Gastrocnemius medialis (tissue), 4 donors: Measurements from ENCODE around the gene ARMS2. TPM values are rescaled to one million over a fixed set of nuclear protein-coding genes. Genes with fewer than 3 reads are reported as not detected.
A peak's percentile ranks its signal among the peaks of the same experiment; 100 is the strongest.

Source experiments
- ATAC-seq, 2 donors: fragments of 150-250 bp; one replicate each; pipeline ENCODE4 v1.9.1; 2016
- DNase-seq, 2 donors: peaks; one replicate each; pipeline ENCODE4 v3.0.0-alpha.2; 2019
- H3K27ac ChIP-seq, 4 donors: fragments of 200-600 bp; sonication (generic); 1 replicate in 1 of 4; 2 replicates in 3 of 4; pipeline ENCODE4 v1.5.1; 2016 to 2018; ENCODE audit warnings: mild to moderate bottlenecking in 2 of 4, moderate library complexity in 1 of 4
- H3K27me3 ChIP-seq, 3 donors: fragments of 200-600 bp; sonication (generic) in 2 of 3; 1 replicate in 1 of 3; 2 replicates in 2 of 3; pipeline versions ENCODE4 v1.5.1 to v1.6.0; 2016 to 2019; ENCODE audit warnings: mild to moderate bottlenecking in 1 of 3, moderate library complexity in 1 of 3
- H3K36me3 ChIP-seq, 2 donors: fragments of 200-600 bp; sonication (generic) in 1 of 2; one replicate each; pipeline ENCODE4 v1.5.1; 2017 to 2018
- H3K4me1 ChIP-seq, 2 donors: fragments of 200-600 bp; sonication (generic) in 1 of 2; one replicate each; pipeline ENCODE4 v1.5.1; 2016 to 2017; ENCODE audit warnings: mild to moderate bottlenecking in 2 of 2
- H3K4me3 ChIP-seq, 4 donors: fragments of 200-600 bp; sonication (generic) in 3 of 4; 1 replicate in 1 of 4; 2 replicates in 3 of 4; pipeline ENCODE4 v1.5.1; 2016 to 2019; ENCODE audit warnings: mild to moderate bottlenecking in 2 of 4
- H3K9me3 ChIP-seq, 3 donors: fragments of 200-600 bp; sonication (generic) in 2 of 3; 1 replicate in 1 of 3; 2 replicates in 2 of 3; pipeline ENCODE4 v1.5.1; 2016 to 2019
- CTCF ChIP-seq, 5 experiments: fragments of 450-650 bp in 3 of 5; fragments of 200-600 bp in 2 of 5; sonication (generic) in 2 of 5; IDR thresholded peaks in 4 of 5; conservative IDR thresholded peaks in 1 of 5; 1 replicate in 4 of 5; 2 replicates in 1 of 5; pipeline ENCODE4 v1.5.1; 2016 to 2019; ENCODE audit warnings: antibody characterized with exemption in 5 of 5, mild to moderate bottlenecking in 3 of 5, moderate library complexity in 3 of 5
- POLR2A ChIP-seq, 2 donors: fragments of 450-650 bp; IDR thresholded peaks; one replicate each; pipeline ENCODE4 v1.6.1; 2017; ENCODE audit warnings: antibody characterized with exemption in 2 of 2, mild to moderate bottlenecking in 2 of 2, moderate library complexity in 2 of 2
- in situ Hi-C, 4 donors: fragments of 200-750 bp; cut with MboI; loops; one replicate each; pipeline versions ENCODE4 v1.15.0 to v1.8.0; 2017; ENCODE audit warnings: low sequenced_read_pairs in 4 of 4
- intact Hi-C: fragments of 100-400 bp; cut with DNase I; formaldehyde crosslinking; loops from one replicate; pipeline ENCODE4 v1.15.1; 2023; ENCODE audit warnings: low total_unique reads
- total RNA-seq, 4 donors: library from RNA; depleted of rRNA; stranded (reverse); fragments of >200 nt; gene quantifications; one replicate each; pipeline versions ENCODE4 v1.1.0 to v1.2.3, GENCODE V29; 2016

Gene ARMS2
- total RNA-seq, result not detected

DNA sequence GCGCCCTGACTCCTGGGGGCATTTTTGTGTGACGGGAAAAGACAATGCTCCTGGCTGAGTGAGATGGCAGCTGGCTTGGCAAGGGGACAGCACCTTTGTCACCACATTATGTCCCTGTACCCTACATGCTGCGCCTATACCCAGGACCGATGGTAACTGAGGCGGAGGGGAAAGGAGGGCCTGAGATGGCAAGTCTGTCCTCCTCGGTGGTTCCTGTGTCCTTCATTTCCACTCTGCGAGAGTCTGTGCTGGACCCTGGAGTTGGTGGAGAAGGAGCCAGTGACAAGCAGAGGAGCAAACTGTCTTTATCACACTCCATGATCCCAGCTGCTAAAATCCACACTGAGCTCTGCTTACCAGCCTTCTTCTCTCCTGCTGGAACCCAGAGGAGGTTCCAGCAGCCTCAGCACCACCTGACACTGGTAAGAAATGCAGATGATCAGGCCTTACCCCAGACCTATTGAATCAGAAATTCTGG is at the start of gene ARMS2:
ARMS2 (plus strand) TSS at position 51 of the 478 bp plus-strand sequence; CDS start at position 126, 75 bp downstream.
- no peaks in the 10 kb centered on the region for H3K36me3 ChIP-seq
- intact Hi-C loops (no loop called here), in situ Hi-C loops (loop anchor here in 1 of 4 donors (10.0 kb wide), 1 partner anchor 110 kb away; the partner anchor contains the start of gene DMBT1)
- TF ChIP-seq POLR2A (IDR thresholded peaks at IDR 0.05) (no peak), CTCF (IDR thresholded peaks at IDR 0.05 in 4 of 5, conservative IDR thresholded peaks at IDR 0.05 in 1 of 5) (no peak)
- H3K4me1 ChIP-seq, result peaks cover 0 to 14% of the 10 kb centered on the region in 2 donors
- no peak within 1 kb of the TSS for H3K27ac ChIP-seq
- no peaks in the 10 kb centered on the region for H3K27me3 ChIP-seq
- no peaks in the 10 kb centered on the region for H3K9me3 ChIP-seq
- DNase-seq (no peak), ATAC-seq (no peak)
- H3K4me3 ChIP-seq, result no peak within 1 kb of the TSS

DNA sequence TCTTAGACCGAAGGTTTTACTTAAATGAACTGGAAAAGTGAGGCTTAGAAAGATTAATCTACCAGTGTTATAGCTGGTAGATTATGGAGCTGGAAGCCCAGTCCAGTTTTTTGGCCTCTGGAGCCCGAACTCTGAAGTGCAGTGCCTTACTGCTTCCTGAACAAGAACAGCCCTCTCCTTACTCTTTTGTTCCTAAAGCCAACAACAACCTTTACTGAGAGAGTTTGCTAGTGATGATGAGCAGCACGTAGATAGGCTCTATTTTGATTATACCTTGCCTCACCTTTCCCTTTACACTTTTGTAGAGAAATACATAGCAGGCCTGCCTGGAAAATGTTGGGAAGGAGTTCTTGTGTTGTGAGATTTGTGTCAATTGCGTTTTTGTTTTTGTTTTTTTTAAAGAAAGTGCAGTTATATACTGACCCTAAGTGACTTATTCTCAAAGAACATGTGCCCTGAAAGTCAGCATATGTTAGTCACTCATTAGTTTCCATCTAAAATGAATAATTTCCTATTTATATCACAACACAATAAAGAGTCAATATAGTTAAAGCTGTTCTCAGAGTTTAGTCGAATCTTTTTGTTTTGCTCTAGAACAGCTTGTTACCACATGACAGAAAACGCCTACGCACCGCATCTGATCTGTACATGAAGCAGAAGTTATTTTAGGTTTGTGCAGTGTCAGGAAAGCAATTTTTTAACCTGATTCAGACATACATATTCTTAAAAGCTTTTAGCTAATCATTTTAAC is 46.9 kb upstream of the ARMS2 start:
- intact Hi-C loops, result no loop called here
- in situ Hi-C loops, result no loop called here
- H3K9me3 ChIP-seq, result no peaks in the 10 kb centered on the region
- DNase-seq (peak in 1 of 2 donors; percentile 23), ATAC-seq (no peak)
- no peaks in the 10 kb centered on the region for H3K4me1 ChIP-seq
- peaks cover 0 to 54% of the 10 kb centered on the region in 2 donors for H3K36me3 ChIP-seq
- no peak overlapping the region for H3K4me3 ChIP-seq
- no peak overlapping the region for H3K27ac ChIP-seq
- TF ChIP-seq CTCF (IDR thresholded peaks at IDR 0.05 in 4 of 5, conservative IDR thresholded peaks at IDR 0.05 in 1 of 5), result no peak
- no peaks in the 10 kb centered on the region for H3K27me3 ChIP-seq

GRCh38 chr10:122413327-122413726 is 41.1 kb upstream of the ARMS2 start:
- no peak overlapping the region for H3K27ac ChIP-seq
- no peaks in the 10 kb centered on the region for H3K4me1 ChIP-seq
- TF ChIP-seq POLR2A (IDR thresholded peaks at IDR 0.05) (no peak), CTCF (IDR thresholded peaks at IDR 0.05 in 4 of 5, conservative IDR thresholded peaks at IDR 0.05 in 1 of 5) (no peak)
- H3K27me3 ChIP-seq, result no peaks in the 10 kb centered on the region
- no peaks in the 10 kb centered on the region for H3K9me3 ChIP-seq
- intact Hi-C loops, result no loop called here
- DNase-seq (no peak), ATAC-seq (no peak)
- H3K4me3 ChIP-seq, result no peak overlapping the region
- in situ Hi-C loops, result no loop called here
- peaks cover 0 to 51% of the 10 kb centered on the region in 2 donors for H3K36me3 ChIP-seq

GRCh38 chr10:122417667-122418066 is 36.8 kb upstream of the ARMS2 start:
- ATAC-seq (no peak), DNase-seq (no peak)
- Histone ChIP-seq H3K36me3 (peaks cover 0 to 54% of the 10 kb centered on the region in 2 donors), H3K4me1 (peaks cover 0 to 2% of the 10 kb centered on the region in 2 donors), H3K9me3 (no peaks in the 10 kb centered on the region), H3K4me3 (no peak overlapping the region), H3K27ac (no peak overlapping the region), H3K27me3 (no peaks in the 10 kb centered on the region)
- intact Hi-C loops (no loop called here), in situ Hi-C loops (no loop called here)
- no peak for TF ChIP-seq CTCF (IDR thresholded peaks at IDR 0.05 in 4 of 5, conservative IDR thresholded peaks at IDR 0.05 in 1 of 5)
- TF ChIP-seq POLR2A (IDR thresholded peaks at IDR 0.05), result no peak
